ENCODE data around the gene SELL. TPM values are rescaled to one million over a fixed set of nuclear protein-coding genes. Genes with fewer than 3 reads are reported as not detected.

The SELL gene
- total and polyA plus RNA-seq, 2 experiments from 2014 or later, result 1.1 to 1.5 TPM

DNA sequence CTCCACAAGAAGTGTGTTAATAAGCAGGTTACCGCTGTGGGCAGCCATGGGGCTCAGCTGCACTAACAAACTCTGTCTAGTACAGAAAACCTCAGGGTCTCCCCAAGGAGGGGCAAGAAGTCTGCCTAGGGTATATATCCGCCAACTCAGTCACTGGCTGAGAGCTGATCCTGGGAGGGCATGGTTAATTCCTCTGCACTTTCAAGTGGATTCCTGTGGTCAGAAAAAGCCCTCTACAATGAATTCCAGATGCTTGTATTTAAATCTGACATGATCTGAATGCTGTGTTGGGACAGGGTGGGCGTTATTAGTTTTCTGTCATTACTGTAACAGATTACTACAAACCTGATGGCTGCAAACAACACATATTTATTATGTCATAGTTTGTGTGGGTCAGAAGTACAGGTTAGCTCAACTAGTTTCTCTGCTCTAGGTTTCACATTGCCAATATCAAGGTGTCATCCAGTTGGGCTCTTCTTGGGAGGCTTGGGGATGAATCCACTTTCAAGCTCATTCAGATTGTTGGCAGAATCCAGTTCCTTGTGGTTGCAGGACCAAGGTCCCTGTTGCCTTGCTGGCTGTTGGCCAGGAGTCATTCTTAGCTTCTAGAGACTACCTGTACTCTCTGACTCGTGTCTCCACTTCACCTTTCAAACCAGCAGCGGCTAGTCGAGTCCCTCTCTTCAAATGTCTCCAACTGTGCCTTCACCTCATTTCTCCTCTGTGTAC, 30.4 kb upstream of the SELL start:
- Histone ChIP-seq H2AFZ (no peak overlapping the region), H3K79me2 (no peaks in the 10 kb centered on the region), H3K27ac (peak overlapping the region; percentile 41), H3K4me3 (no peak overlapping the region), H3K27me3 (no peaks in the 10 kb centered on the region), H4K20me1 (ENCODE audit: insufficient read depth, poor library complexity, severe bottlenecking) (no peaks in the 10 kb centered on the region), H3K36me3 (replicated peaks; ENCODE audit: insufficient read depth, low read depth) (no peaks in the 10 kb centered on the region), H3K9me3 (ENCODE audit: low read depth) (no peaks in the 10 kb centered on the region), H3K4me1 (ENCODE audit: insufficient read depth) (no peaks in the 10 kb centered on the region), H3K4me2 (peak overlapping the region; percentile 47), H3K9me2 (replicated peaks; ENCODE audit: insufficient read depth) (no peaks in the 10 kb centered on the region)
- TF ChIP-seq EZH2phosphoT487 (IDR thresholded peaks at IDR 0.05; ENCODE audit: low read depth, severe bottlenecking, unreplicated experiment) (no peak), EZH2 (IDR thresholded peaks at IDR 0.05; ENCODE audit: borderline replicate concordance) (no peak)
- TF ChIP-seq, protein P1, sequence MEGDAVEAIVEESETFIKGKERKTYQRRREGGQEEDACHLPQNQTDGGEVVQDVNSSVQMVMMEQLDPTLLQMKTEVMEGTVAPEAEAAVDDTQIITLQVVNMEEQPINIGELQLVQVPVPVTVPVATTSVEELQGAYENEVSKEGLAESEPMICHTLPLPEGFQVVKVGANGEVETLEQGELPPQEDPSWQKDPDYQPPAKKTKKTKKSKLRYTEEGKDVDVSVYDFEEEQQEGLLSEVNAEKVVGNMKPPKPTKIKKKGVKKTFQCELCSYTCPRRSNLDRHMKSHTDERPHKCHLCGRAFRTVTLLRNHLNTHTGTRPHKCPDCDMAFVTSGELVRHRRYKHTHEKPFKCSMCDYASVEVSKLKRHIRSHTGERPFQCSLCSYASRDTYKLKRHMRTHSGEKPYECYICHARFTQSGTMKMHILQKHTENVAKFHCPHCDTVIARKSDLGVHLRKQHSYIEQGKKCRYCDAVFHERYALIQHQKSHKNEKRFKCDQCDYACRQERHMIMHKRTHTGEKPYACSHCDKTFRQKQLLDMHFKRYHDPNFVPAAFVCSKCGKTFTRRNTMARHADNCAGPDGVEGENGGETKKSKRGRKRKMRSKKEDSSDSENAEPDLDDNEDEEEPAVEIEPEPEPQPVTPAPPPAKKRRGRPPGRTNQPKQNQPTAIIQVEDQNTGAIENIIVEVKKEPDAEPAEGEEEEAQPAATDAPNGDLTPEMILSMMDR (IDR thresholded peaks at IDR 0.05; ENCODE audit: poor library complexity), result no peak
- peak; percentile 12 for DNase-seq (ENCODE audit: low spot score)
- WGBS (ENCODE audit: low lambda C conversion rate, missing lambda C conversion rate), result 63% methylated on average over 6 of the region's 6 CpGs

DNA sequence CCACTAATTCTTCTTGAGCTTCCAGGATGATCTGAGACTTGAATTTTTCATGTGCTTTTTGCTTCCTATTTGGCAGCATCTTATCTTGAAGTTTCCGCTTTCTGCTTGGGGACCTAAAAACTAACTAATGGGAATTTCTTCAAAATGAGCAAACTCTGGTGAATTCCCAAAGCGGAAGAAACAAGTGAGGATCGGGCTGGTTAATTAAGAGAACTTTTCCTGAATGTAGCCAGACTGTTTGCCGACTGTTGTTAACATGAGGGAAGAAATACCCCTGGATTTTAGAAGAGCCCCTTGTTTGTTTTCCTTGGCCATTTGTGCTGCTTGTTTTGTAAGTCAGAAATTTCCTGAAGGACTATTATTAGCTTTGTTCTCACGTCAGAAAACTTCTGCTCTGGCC, 28.6 kb upstream of the SELL start:
- no peak overlapping the region for H2AFZ ChIP-seq
- no peaks in the 10 kb centered on the region for H4K20me1 ChIP-seq (ENCODE audit: insufficient read depth, poor library complexity, severe bottlenecking)
- no peak overlapping the region for H3K27ac ChIP-seq
- H3K9me2 ChIP-seq (replicated peaks; ENCODE audit: insufficient read depth), result no peaks in the 10 kb centered on the region
- WGBS (ENCODE audit: low lambda C conversion rate, missing lambda C conversion rate), result 65% methylated on average over 5 of the region's 5 CpGs
- no peaks in the 10 kb centered on the region for H3K9me3 ChIP-seq (ENCODE audit: low read depth)
- H3K79me2 ChIP-seq, result no peaks in the 10 kb centered on the region
- H3K36me3 ChIP-seq (replicated peaks; ENCODE audit: insufficient read depth, low read depth), result no peaks in the 10 kb centered on the region
- no peaks in the 10 kb centered on the region for H3K27me3 ChIP-seq
- no peak for DNase-seq (ENCODE audit: low spot score)
- TF ChIP-seq EZH2 (IDR thresholded peaks at IDR 0.05; ENCODE audit: borderline replicate concordance), result no peak
- TF ChIP-seq, protein P1 (IDR thresholded peaks at IDR 0.05; ENCODE audit: poor library complexity), result no peak
- no peak for TF ChIP-seq EZH2phosphoT487 (IDR thresholded peaks at IDR 0.05; ENCODE audit: low read depth, severe bottlenecking, unreplicated experiment)
- H3K4me3 ChIP-seq, result no peak overlapping the region
- no peaks in the 10 kb centered on the region for H3K4me1 ChIP-seq (ENCODE audit: insufficient read depth)
- no peak overlapping the region for H3K4me2 ChIP-seq

DNA sequence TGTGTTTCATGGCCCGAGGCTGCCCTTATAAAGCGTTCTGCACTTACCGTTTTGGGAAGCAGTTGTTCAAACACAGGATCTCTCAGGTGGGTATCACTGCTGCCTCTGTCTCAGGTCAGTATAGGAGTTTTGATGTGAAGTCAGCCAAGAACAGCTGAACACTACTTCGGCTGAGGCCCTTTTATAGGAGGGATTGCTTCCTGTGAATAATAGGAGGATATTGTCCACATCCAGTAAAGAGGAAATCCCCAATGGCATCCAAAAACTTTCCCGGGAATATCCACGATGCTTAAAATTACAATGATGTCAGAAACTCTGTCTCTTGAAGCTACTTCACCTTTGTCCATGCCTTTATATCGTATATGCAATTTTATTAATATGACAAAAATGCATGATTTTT, 22.5 kb upstream of the SELL start, which contains the start of gene SELE:
SELE (minus strand) TSS at position 156 of the 400 bp plus-strand sequence. CDS start 467 bp downstream, outside the sequence.
- Histone ChIP-seq H3K9me2 (replicated peaks; ENCODE audit: insufficient read depth) (no peaks in the 10 kb centered on the region), H4K20me1 (ENCODE audit: insufficient read depth, poor library complexity, severe bottlenecking) (no peaks in the 10 kb centered on the region)
- 70% methylated on average over 7 of the region's 7 CpGs for WGBS (ENCODE audit: low lambda C conversion rate, missing lambda C conversion rate)

More for the DNA sequence above, 22.5 kb upstream of the SELL start, which contains the start of gene SELE:
- Histone ChIP-seq H3K27me3 (no peaks in the 10 kb centered on the region), H3K9me3 (ENCODE audit: low read depth) (no peaks in the 10 kb centered on the region), H3K4me2 (no peak within 1 kb of the TSS), H3K36me3 (replicated peaks; ENCODE audit: insufficient read depth, low read depth) (no peaks in the 10 kb centered on the region), H2AFZ (no peak within 1 kb of the TSS), H3K27ac (no peak within 1 kb of the TSS), H3K4me3 (no peak within 1 kb of the TSS), H3K4me1 (ENCODE audit: insufficient read depth) (no peaks in the 10 kb centered on the region), H3K79me2 (no peaks in the 10 kb centered on the region)
- TF ChIP-seq EZH2 (IDR thresholded peaks at IDR 0.05; ENCODE audit: borderline replicate concordance) (no peak), EZH2phosphoT487 (IDR thresholded peaks at IDR 0.05; ENCODE audit: low read depth, severe bottlenecking, unreplicated experiment) (no peak)
- TF ChIP-seq, protein P1 (IDR thresholded peaks at IDR 0.05; ENCODE audit: poor library complexity), result no peak
- DNase-seq (ENCODE audit: low spot score), result no peak
